HG03575 (cell line): ENCODE results near the gene NOP16.
"Not testable (repeated sequence)": the region's sequence is repeated elsewhere in the genome, so short reads cannot be mapped to it uniquely, and the experiment has no call there.

Source experiments
- ATAC-seq: cut with Tn5 transposase; IDR thresholded peaks from one replicate; pipeline ENCODE4 v1.9.1; 2021; ENCODE audit not compliant: unreplicated experiment, insufficient number of reproducible peaks, low FRiP score; ENCODE audit errors: extremely low read depth

Gene NOP16

GRCh38 chr5:176412517-176413254 lies 24.3 kb upstream of the NOP16 start:
- ATAC-seq = no peak

GRCh38 chr5:176410486-176411180 lies 22.2 kb upstream of the NOP16 start:
- ATAC-seq = no peak

GRCh38 chr5:176409765-176410164 lies 21.4 kb upstream of the NOP16 start:
- no peak for ATAC-seq

- ATAC-seq = no peak
Measured at GRCh38 chr5:176408590-176408989, 20.2 kb upstream of the NOP16 start.

GRCh38 chr5:176408252-176408573 lies 19.8 kb upstream of the NOP16 start:
- not testable (repeated sequence) for ATAC-seq

GRCh38 chr5:176407456-176408251 lies 19.3 kb upstream of the NOP16 start:
- no peak for ATAC-seq

- no peak for ATAC-seq
Measured at GRCh38 chr5:176406436-176407052, 18.1 kb upstream of the NOP16 start.

GRCh38 chr5:176405656-176406435 lies 17.4 kb upstream of the NOP16 start:
- ATAC-seq = no peak

- no peak for ATAC-seq
Measured at GRCh38 chr5:176401281-176402205, 13.1 kb upstream of the NOP16 start.

GRCh38 chr5:176400382-176401156 lies 12.2 kb upstream of the NOP16 start:
- ATAC-seq = no peak

- no peak for ATAC-seq
Measured at GRCh38 chr5:176397736-176398420, 9.5 kb upstream of the NOP16 start.

- ATAC-seq = no peak
Measured at GRCh38 chr5:176396330-176396729, 7.9 kb upstream of the NOP16 start.

- ATAC-seq = no peak
Measured at GRCh38 chr5:176394881-176395675, 6.7 kb upstream of the NOP16 start.

GRCh38 chr5:176394096-176394495 lies 5.7 kb upstream of the NOP16 start:
- no peak for ATAC-seq

GRCh38 chr5:176392526-176392925 lies 4.1 kb upstream of the NOP16 start:
- ATAC-seq = no peak

GRCh38 chr5:176391999-176392398 lies 3.6 kb upstream of the NOP16 start:
- ATAC-seq = no peak
